ENCODE data around the gene MLH3. TPM values are rescaled to one million over a fixed set of nuclear protein-coding genes. Genes with fewer than 3 reads are reported as not detected.

Gene MLH3
- total RNA-seq, 1 experiment from 2014 or later: 48.7 TPM

DNA sequence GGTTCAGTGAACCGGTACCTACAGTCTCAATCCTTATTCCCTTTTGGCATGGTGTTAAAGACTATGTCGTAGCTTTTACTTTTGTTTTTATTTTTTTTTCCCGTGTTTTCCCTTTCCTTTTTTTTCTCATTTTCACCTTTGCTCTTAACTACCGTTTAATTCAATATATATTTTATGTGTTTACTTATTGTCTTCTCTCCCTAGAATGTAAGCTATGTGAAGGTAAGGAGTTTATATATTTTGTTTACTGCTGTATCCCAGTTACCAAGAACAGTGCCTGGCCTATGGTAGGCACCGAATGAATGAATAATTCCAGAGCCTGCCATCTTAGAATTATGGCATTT, 261 bp upstream of the MLH3 start:
- BruUV-seq (replicated peaks): no TSS peak
- Histone ChIP-seq H3K4me3 (peak overlapping the region; percentile 82), H4K20me1 (ENCODE audit: insufficient read depth) (no peaks in the 10 kb centered on the region), H3K27me3 (ENCODE audit: insufficient read depth, low read depth) (no peaks in the 10 kb centered on the region), H2AFZ (peak overlapping the region; percentile 94), H3K79me2 (ENCODE audit: low read depth) (peaks cover 25% of the 10 kb centered on the region), H3K4me2 (peak overlapping the region; percentile 81), H3K4me1 (replicated peaks; ENCODE audit: insufficient read depth) (peaks cover 15% of the 10 kb centered on the region), H3K9me3 (ENCODE audit: insufficient read depth, low read depth) (no peaks in the 10 kb centered on the region), H3F3A (ENCODE audit: insufficient read depth, low read depth) (peaks cover 40% of the 10 kb centered on the region), H3K27ac (no peak overlapping the region), H3K36me3 (ENCODE audit: low read depth) (peaks cover 18% of the 10 kb centered on the region), H3K9me2 (ENCODE audit: insufficient read depth) (no peaks in the 10 kb centered on the region)
- POLR2A ChIA-PET (ENCODE audit: unreplicated experiment): interaction anchor here (0.6 to 0.7 kb wide), 2 partner anchors 10 to 500 kb away, joined by 3 to 9 read pairs; no protein-coding TSS in a partner anchor
- intact Hi-C loops (cut with micrococcal nuclease; ENCODE audit: unreplicated experiment): loop anchor here (2.0 kb wide), 2 partner anchors 17 to 49 kb away; partner anchors contain the start of genes EIF2B2 and ZC2HC1C
- peak in 1 of 2 experiments; percentile 38 for DNase-seq
- CTCF ChIA-PET: interaction anchor here (0.6 to 1.2 kb wide), 4 partner anchors 37 to 479 kb away, joined by 3 to 8 read pairs (median 4); no protein-coding TSS in a partner anchor
- TF ChIP-seq, protein P1, sequence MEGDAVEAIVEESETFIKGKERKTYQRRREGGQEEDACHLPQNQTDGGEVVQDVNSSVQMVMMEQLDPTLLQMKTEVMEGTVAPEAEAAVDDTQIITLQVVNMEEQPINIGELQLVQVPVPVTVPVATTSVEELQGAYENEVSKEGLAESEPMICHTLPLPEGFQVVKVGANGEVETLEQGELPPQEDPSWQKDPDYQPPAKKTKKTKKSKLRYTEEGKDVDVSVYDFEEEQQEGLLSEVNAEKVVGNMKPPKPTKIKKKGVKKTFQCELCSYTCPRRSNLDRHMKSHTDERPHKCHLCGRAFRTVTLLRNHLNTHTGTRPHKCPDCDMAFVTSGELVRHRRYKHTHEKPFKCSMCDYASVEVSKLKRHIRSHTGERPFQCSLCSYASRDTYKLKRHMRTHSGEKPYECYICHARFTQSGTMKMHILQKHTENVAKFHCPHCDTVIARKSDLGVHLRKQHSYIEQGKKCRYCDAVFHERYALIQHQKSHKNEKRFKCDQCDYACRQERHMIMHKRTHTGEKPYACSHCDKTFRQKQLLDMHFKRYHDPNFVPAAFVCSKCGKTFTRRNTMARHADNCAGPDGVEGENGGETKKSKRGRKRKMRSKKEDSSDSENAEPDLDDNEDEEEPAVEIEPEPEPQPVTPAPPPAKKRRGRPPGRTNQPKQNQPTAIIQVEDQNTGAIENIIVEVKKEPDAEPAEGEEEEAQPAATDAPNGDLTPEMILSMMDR (conservative IDR thresholded peaks at IDR 0.05): no peak
- TF ChIP-seq EZH2 (IDR thresholded peaks at IDR 0.05; ENCODE audit: low read depth): no peak

DNA sequence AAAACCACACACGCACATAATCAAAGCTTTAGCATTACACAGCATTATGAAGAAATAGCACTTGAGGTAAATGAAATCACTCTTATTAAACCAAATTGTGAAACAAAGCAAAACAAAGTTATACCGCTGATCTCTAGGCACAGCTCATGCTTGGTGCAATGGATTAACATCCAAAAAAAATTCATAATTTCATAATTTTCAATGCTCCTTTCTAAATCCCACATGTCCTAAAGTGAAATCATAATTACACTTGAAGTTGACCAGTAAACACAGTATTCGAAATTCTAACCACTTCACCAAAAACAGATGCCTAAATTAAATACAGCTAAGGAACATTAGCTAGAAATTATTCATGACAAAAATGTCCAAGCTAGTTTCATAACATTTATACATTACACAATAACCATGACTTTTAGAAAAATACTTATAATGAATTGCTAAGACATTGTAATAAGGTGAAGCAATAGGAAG, 1.5 kb downstream of the MLH3 start:
- no TSS peak for BruUV-seq (replicated peaks)
- peak overlapping the region; percentile 81 for H3K4me2 ChIP-seq

DNA sequence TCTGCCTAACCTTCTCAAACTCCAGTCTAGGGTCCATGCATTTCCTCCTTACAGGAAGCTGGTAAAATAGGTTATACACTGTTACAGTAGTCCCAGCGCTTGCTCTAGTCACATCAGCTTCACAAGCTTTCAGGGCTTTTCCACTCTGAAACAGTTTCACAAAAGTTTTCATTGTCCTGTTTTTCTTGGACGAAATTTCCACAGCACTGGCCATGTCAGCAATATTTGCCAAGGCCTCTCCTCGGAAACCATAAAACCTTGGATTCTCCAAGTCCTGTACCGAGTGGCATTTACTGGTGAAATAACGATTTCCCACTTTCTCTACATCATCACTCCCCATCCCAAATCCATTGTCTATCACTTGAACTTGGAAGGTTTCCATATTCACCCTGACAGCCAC, 2.1 kb downstream of the MLH3 start:
- ChIA-PET POLR2A (ENCODE audit: unreplicated experiment) (interaction anchor here (0.6 to 0.7 kb wide), 4 partner anchors 13 to 74 kb away, joined by 3 to 9 read pairs (median 5); no protein-coding TSS in a partner anchor), CTCF (interaction anchor here (0.6 to 1.0 kb wide), 4 partner anchors 35 to 188 kb away, joined by 3 to 5 read pairs (median 3); partner anchors contain the start of gene RPS6KL1)
- Histone ChIP-seq H3K4me2 (no peak overlapping the region), H3F3A (ENCODE audit: insufficient read depth, low read depth) (peaks cover 29% of the 10 kb centered on the region), H3K27me3 (ENCODE audit: insufficient read depth, low read depth) (no peaks in the 10 kb centered on the region), H3K27ac (no peak overlapping the region), H3K9me3 (ENCODE audit: insufficient read depth, low read depth) (no peaks in the 10 kb centered on the region), H3K79me2 (ENCODE audit: low read depth) (peaks cover 29% of the 10 kb centered on the region), H3K4me3 (no peak overlapping the region), H3K4me1 (replicated peaks; ENCODE audit: insufficient read depth) (peaks cover 25% of the 10 kb centered on the region), H3K9me2 (ENCODE audit: insufficient read depth) (no peaks in the 10 kb centered on the region), H3K36me3 (ENCODE audit: low read depth) (peaks cover 18% of the 10 kb centered on the region), H2AFZ (no peak overlapping the region), H4K20me1 (ENCODE audit: insufficient read depth) (no peaks in the 10 kb centered on the region)
- no TSS peak for BruUV-seq (replicated peaks)
- DNase-seq: peak in 1 of 2 experiments; percentile 34
- TF ChIP-seq, protein P1 (conservative IDR thresholded peaks at IDR 0.05): no peak
- no peak for TF ChIP-seq EZH2 (IDR thresholded peaks at IDR 0.05; ENCODE audit: low read depth)
- intact Hi-C loops (cut with micrococcal nuclease; ENCODE audit: unreplicated experiment): no loop called here

More for the DNA sequence above, 1.5 kb downstream of the MLH3 start:
- Histone ChIP-seq H3K4me1 (replicated peaks; ENCODE audit: insufficient read depth) (peaks cover 19% of the 10 kb centered on the region), H2AFZ (no peak overlapping the region), H3K4me3 (peak overlapping the region; percentile 82), H3K27me3 (ENCODE audit: insufficient read depth, low read depth) (no peaks in the 10 kb centered on the region), H3F3A (ENCODE audit: insufficient read depth, low read depth) (peaks cover 35% of the 10 kb centered on the region), H3K9me2 (ENCODE audit: insufficient read depth) (no peaks in the 10 kb centered on the region), H3K79me2 (ENCODE audit: low read depth) (peaks cover 27% of the 10 kb centered on the region), H3K9me3 (ENCODE audit: insufficient read depth, low read depth) (no peaks in the 10 kb centered on the region), H4K20me1 (ENCODE audit: insufficient read depth) (no peaks in the 10 kb centered on the region), H3K27ac (no peak overlapping the region), H3K36me3 (ENCODE audit: low read depth) (peaks cover 18% of the 10 kb centered on the region)
- POLR2A ChIA-PET (ENCODE audit: unreplicated experiment): interaction anchor here (0.6 to 0.7 kb wide), 2 partner anchors 30 to 74 kb away, joined by 3 to 9 read pairs; no protein-coding TSS in a partner anchor
- peak in 1 of 2 experiments; percentile 34 for DNase-seq
- intact Hi-C loops (cut with micrococcal nuclease; ENCODE audit: unreplicated experiment): loop anchor here (2.0 kb wide), 2 partner anchors 19 to 47 kb away; partner anchors contain the start of genes EIF2B2 and ZC2HC1C
- TF ChIP-seq EZH2 (IDR thresholded peaks at IDR 0.05; ENCODE audit: low read depth): no peak
- TF ChIP-seq, protein P1 (conservative IDR thresholded peaks at IDR 0.05): no peak
- CTCF ChIA-PET: interaction anchor here (0.7 to 1.0 kb wide), 3 partner anchors 35 to 189 kb away, joined by 3 to 5 read pairs (median 3); partner anchors contain the start of gene RPS6KL1

Measured in PC-9 (cell line).